Effector memory CD8-positive, alpha-beta T cell (primary cell): ENCODE results near the gene UNC5B.
"Not testable (repeated sequence)": the region's sequence is repeated elsewhere in the genome, so short reads cannot be mapped to it uniquely, and the experiment has no call there.

Source experiments
- ATAC-seq: fragments of 150-1000 bp; cut with Tn5 transposase; replicated peaks from 2 replicates; pipeline ENCODE4 v1.10.0; 2021; ENCODE audit warnings: mild to moderate bottlenecking, moderate library complexity
- DNase-seq, 3 experiments: peaks; one replicate each; pipeline ENCODE4 v3.0.0; 2021
- H3K27ac Mint-ChIP-seq, 2 donors: one replicate each; pipeline ENCODE4 v1.8.0; 2022; ENCODE audit warnings: mild to moderate bottlenecking in 2 of 2, mixed read lengths in 2 of 2, moderate library complexity in 2 of 2
- H3K27me3 Mint-ChIP-seq, 2 donors: one replicate each; pipeline ENCODE4 v1.8.0; 2022; ENCODE audit warnings: mixed read lengths in 2 of 2
- H3K36me3 Mint-ChIP-seq: one replicate; pipeline ENCODE4 v1.8.0; 2022; ENCODE audit warnings: mild to moderate bottlenecking, moderate library complexity, mixed read lengths; ENCODE audit not compliant: insufficient read depth
- H3K4me1 Mint-ChIP-seq, 2 donors: one replicate each; pipeline ENCODE4 v1.8.0; 2022; ENCODE audit warnings: low read depth in 2 of 2, mixed read lengths in 2 of 2
- H3K4me3 Mint-ChIP-seq, 2 donors: one replicate each; pipeline ENCODE4 v1.8.0; 2022; ENCODE audit warnings: mild to moderate bottlenecking in 2 of 2, mixed read lengths in 2 of 2, moderate library complexity in 2 of 2
- H3K9me3 Mint-ChIP-seq, 2 donors: one replicate each; pipeline ENCODE4 v1.8.0; 2022; ENCODE audit warnings: mixed read lengths in 2 of 2

The UNC5B gene

GRCh38 chr10:71269301-71270288, 57.2 kb downstream of the UNC5B start:
- Mint-ChIP-seq H3K9me3 (no peaks in the 10 kb centered on the region), H3K27ac (no peak overlapping the region), H3K4me1 (peaks cover 0 to 3% of the 10 kb centered on the region in 2 donors), H3K36me3 (no peaks in the 10 kb centered on the region), H3K4me3 (no peak overlapping the region), H3K27me3 (peaks cover 0 to 19% of the 10 kb centered on the region in 2 donors)
- no peak for DNase-seq
- ATAC-seq = no peak

DNA sequence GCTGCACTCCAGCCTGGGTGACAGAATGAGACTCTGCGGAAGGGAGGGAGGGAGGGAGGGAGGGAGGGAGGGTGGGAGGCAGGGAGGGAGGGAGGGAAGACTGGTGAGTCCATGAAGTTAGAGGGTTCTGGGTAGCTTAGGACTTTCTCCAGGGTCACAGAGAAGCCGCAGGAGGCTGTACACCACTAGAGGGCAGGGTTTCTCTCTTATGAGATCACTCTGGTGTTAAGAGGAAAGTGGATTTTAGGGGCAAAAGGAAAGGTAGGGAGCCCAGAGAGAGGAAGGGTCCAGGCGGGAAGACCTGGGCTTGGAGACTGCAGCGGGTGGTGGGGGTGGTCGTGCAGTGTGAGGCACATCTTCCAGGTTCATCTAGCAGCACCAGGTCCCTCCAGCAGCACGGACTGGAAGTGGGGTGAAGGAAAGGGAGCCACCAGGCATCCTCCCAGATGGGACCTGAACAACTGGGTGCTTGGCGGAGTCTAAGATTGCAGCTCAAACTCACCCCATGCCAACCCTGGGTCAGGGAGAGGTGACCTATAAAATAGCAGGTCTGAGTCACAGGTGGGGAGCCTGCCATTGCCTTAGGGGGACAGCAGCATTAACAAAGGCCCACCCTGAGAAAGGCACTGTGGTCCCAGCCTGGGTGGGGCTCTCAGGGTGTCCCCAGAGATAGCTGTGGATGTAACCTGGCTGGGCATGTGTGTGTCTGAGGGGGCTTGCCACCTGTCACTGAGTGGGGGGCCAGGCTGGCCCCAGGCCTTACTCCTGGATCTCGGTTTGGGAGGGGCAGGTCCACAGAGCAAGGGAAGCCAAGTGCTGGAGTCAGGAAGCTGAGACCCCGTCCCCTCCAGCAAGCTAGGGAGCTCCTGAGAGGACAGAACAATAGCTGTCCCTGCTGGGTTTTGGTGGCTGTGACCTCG, 58.2 kb downstream of the UNC5B start:
- ATAC-seq = peak; percentile 42

GRCh38 chr10:71271662-71272055, 59.3 kb downstream of the UNC5B start:
- H3K36me3 Mint-ChIP-seq = no peaks in the 10 kb centered on the region
- H3K9me3 Mint-ChIP-seq = no peaks in the 10 kb centered on the region
- H3K27ac Mint-ChIP-seq = no peak overlapping the region
- H3K4me3 Mint-ChIP-seq = no peak overlapping the region
- H3K27me3 Mint-ChIP-seq = peaks cover 0 to 15% of the 10 kb centered on the region in 2 donors
- peaks cover 0 to 3% of the 10 kb centered on the region in 2 donors for H3K4me1 Mint-ChIP-seq
- DNase-seq (no peak), ATAC-seq (no peak)

More for the DNA sequence above, 58.2 kb downstream of the UNC5B start:
- H3K27me3 Mint-ChIP-seq = peaks cover 0 to 19% of the 10 kb centered on the region in 2 donors
- no peaks in the 10 kb centered on the region for H3K36me3 Mint-ChIP-seq
- H3K9me3 Mint-ChIP-seq = no peaks in the 10 kb centered on the region
- no peak overlapping the region for H3K27ac Mint-ChIP-seq
- peak in 2 of 3 experiments; percentile 5 to 26 for DNase-seq
- H3K4me1 Mint-ChIP-seq = peaks cover 0 to 3% of the 10 kb centered on the region in 2 donors
- H3K4me3 Mint-ChIP-seq = no peak overlapping the region

DNA sequence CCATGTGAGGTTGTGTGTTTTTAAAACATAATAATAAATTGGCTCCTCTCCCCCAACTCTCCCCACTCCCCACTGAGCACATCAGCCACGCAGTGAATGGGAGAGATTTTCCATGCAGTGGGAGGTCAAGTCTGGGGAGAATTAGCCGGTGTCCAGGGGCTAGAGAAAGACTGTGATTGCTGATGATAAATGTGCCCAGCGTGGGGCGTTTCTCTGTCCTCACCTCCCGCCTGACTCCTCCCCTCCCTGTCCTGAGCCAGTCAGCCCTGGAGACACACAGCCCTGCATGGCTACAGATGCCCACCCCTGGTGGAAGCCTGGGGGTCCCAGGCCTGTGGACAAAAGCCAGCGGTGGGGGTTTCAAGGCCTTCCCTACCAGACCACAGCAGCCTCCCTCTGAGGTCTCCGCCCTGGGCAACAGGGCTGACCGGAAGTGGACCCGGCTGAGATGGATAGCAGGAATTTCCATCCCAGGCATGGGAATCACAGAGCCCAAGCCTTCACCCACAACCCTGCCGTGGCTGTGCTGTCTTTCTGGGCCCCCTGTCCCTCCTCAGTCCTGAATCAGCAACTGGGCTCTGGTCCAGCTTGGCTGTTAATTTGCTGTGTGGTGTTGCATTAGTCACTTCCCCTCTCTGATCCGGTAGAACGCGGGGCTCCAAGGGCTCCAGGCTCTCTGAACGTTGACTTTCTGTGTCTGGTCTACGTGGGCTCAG, 59.8 kb downstream of the UNC5B start:
- Mint-ChIP-seq H3K4me1 (peaks cover 0 to 3% of the 10 kb centered on the region in 2 donors), H3K27me3 (peaks cover 0 to 10% of the 10 kb centered on the region in 2 donors), H3K9me3 (no peaks in the 10 kb centered on the region), H3K27ac (no peak overlapping the region), H3K36me3 (no peaks in the 10 kb centered on the region), H3K4me3 (no peak overlapping the region)
- ATAC-seq (no peak), DNase-seq (no peak)

DNA sequence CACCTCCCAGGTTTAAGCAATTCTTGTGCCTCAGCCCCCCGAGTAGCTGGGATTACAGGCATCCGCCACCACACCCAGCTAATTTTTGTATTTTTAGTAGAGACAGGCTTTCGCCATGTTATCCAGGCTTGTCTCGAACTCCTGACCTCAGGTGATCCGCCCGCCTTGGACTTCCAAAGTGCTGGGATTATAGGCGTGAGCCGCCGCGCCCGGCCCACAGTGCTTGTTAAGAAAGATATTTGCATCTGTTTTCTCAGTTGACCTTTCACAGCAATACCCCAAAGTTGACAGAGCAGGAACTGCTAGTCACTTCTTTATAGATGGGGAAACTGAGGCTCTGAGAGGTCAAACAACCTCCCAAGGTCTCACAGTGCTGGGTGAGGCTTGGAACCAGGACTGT, 60.6 kb downstream of the UNC5B start:
- H3K27me3 Mint-ChIP-seq, H3K36me3 Mint-ChIP-seq, H3K9me3 Mint-ChIP-seq, H3K27ac Mint-ChIP-seq, H3K4me3 Mint-ChIP-seq, H3K4me1 Mint-ChIP-seq, ATAC-seq, DNase-seq: not testable (repeated sequence)

DNA sequence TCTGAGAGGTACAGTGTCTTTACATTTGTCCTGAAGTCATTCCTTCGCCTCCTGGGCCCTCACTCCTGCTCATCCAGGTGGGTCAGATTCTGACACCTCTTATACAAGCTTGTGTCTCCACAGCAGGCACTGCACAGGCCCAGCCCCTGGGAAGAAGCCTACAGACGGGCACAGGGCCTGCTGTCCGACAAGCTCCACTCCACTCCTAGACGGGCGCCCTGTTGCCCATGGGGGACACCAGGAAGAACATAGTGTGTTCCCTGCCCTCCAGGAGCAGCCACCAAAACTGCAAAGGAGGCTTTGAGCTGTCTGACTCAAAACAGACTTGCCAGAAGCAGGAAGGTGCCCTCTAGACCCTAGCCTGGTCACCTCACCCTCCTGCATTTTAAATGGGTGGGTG, 61.1 kb downstream of the UNC5B start:
- ATAC-seq (no peak), DNase-seq (no peak)
- Mint-ChIP-seq H3K9me3 (no peaks in the 10 kb centered on the region), H3K4me3 (no peak overlapping the region), H3K27ac (no peak overlapping the region), H3K4me1 (peaks cover 0 to 3% of the 10 kb centered on the region in 2 donors), H3K27me3 (peaks cover 0 to 9% of the 10 kb centered on the region in 2 donors), H3K36me3 (no peaks in the 10 kb centered on the region)

GRCh38 chr10:71274901-71275796, 62.8 kb downstream of the UNC5B start:
- no peak overlapping the region for H3K4me3 Mint-ChIP-seq
- no peaks in the 10 kb centered on the region for H3K36me3 Mint-ChIP-seq
- no peak overlapping the region for H3K27ac Mint-ChIP-seq
- peaks cover 0 to 3% of the 10 kb centered on the region in 2 donors for H3K4me1 Mint-ChIP-seq
- no peaks in the 10 kb centered on the region for H3K9me3 Mint-ChIP-seq
- no peak for ATAC-seq
- no peak for DNase-seq
- no peaks in the 10 kb centered on the region for H3K27me3 Mint-ChIP-seq

GRCh38 chr10:71276873-71277272, 64.5 kb downstream of the UNC5B start:
- Mint-ChIP-seq H3K27ac (no peak overlapping the region), H3K4me1 (no peaks in the 10 kb centered on the region), H3K27me3 (no peaks in the 10 kb centered on the region), H3K4me3 (no peak overlapping the region), H3K36me3 (no peaks in the 10 kb centered on the region), H3K9me3 (no peaks in the 10 kb centered on the region)
- DNase-seq (no peak), ATAC-seq (no peak)

DNA sequence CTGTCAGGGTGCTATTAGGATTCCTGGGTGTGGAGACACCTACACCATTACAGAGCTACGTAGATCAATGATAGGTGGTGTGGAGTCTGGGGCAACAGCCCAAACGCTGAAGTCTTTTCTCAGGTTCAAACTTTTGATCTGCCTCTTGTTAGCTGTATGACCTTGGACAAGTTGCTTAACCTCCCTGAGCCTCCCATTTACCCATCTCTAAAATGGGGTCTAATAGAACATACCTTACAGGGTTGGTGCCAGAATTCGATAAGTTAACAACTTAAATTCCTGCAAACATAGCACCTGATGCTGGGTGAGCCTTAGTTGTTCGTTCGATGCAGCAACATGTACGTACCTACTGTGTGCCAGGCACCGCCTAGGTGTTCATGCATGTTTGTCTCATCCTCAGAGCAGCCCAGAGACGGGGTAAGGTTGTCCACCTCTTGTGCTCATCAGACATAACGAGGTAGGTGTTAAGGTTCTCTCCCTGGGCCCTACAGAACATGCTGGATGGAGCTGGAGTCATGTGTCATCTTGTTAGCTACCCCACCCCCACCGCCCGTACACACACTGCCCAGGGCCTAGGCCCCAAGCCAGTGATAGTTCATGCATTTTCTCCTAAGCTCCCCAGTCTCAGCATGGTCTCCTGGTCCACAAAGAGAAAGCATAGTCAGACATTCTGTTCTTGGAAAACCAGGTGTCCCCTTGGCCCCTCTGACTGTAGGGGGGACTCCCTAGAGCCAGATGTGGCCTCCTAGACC, 65.7 kb downstream of the UNC5B start:
- H3K36me3 Mint-ChIP-seq = no peaks in the 10 kb centered on the region
- H3K27ac Mint-ChIP-seq = no peak overlapping the region
- ATAC-seq = no peak
- H3K27me3 Mint-ChIP-seq = no peaks in the 10 kb centered on the region
- DNase-seq = no peak
- H3K4me3 Mint-ChIP-seq = no peak overlapping the region
- H3K9me3 Mint-ChIP-seq = no peaks in the 10 kb centered on the region
- H3K4me1 Mint-ChIP-seq = no peaks in the 10 kb centered on the region

GRCh38 chr10:71278691-71279588, 66.6 kb downstream of the UNC5B start:
- H3K9me3 Mint-ChIP-seq = no peaks in the 10 kb centered on the region
- peaks cover 0 to 5% of the 10 kb centered on the region in 2 donors for H3K27me3 Mint-ChIP-seq
- no peak for DNase-seq
- ATAC-seq = no peak
- H3K4me3 Mint-ChIP-seq = no peak overlapping the region
- H3K4me1 Mint-ChIP-seq = no peaks in the 10 kb centered on the region
- H3K27ac Mint-ChIP-seq = no peak overlapping the region
- no peaks in the 10 kb centered on the region for H3K36me3 Mint-ChIP-seq

DNA sequence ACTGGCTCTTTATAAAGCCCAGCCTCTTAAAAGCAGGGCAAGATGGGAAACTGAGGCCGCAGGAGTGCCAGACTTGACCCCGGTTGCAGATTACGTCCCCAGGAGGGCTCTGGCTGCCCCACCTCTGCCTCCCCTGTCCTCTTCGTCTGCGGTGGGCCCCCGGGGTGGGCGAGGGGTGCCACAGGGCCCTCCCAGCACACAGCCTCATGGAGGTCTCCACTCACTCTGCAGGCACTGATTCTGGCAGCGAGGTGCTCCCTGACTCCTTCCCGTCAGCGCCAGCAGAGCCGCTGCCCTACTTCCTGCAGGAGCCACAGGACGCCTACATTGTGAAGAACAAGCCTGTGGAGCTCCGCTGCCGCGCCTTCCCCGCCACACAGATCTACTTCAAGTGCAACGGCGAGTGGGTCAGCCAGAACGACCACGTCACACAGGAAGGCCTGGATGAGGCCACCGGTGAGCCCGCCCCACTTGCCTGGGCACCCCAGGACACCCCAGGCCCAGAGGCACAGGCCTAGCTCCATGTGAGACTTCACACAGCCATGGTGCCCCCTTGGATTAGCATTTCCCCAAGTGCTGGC, 67.3 kb downstream of the UNC5B start:
- Mint-ChIP-seq H3K27ac (no peak overlapping the region), H3K9me3 (no peaks in the 10 kb centered on the region), H3K4me1 (no peaks in the 10 kb centered on the region), H3K27me3 (peaks cover 0 to 9% of the 10 kb centered on the region in 2 donors), H3K36me3 (no peaks in the 10 kb centered on the region), H3K4me3 (no peak overlapping the region)
- ATAC-seq = no peak
- DNase-seq = no peak
